Upper lobe of left lung (tissue), 4 donors: ENCODE results near the gene BRPF3.

Source experiments
- POLR2AphosphoS5 ChIP-seq, 2 donors: sonication (generic); formaldehyde crosslinking; IDR thresholded peaks; one replicate each; pipeline ENCODE4 v1.5.1; 2017; ENCODE audit warnings: antibody characterized with exemption in 2 of 2
- TF ChIP-seq, protein P1 (sequence below), 6 experiments: fragments of 450-650 bp in 4 of 6; fragments of 200-600 bp in 2 of 6; sonication (generic) in 2 of 6; IDR thresholded peaks; one replicate each; pipeline ENCODE4 v1.5.1; 2016 to 2019; ENCODE audit warnings: antibody characterized with exemption in 6 of 6

DNA sequence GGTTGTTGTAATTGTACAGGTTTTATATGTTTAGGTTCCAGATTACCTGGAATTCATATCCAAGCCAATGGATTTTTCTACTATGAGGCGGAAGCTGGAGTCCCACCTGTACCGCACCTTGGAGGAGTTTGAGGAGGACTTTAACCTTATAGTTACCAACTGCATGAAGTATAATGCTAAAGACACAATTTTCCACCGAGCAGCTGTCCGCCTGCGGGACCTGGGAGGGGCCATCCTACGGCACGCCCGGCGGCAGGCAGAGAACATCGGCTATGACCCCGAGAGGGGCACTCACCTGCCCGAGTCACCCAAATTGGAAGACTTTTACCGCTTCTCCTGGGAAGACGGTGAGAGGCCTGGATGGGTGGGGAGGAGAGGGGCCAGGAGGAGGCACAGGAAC lies 13.6 kb downstream of the BRPF3 start:
- TF ChIP-seq, protein P1, sequence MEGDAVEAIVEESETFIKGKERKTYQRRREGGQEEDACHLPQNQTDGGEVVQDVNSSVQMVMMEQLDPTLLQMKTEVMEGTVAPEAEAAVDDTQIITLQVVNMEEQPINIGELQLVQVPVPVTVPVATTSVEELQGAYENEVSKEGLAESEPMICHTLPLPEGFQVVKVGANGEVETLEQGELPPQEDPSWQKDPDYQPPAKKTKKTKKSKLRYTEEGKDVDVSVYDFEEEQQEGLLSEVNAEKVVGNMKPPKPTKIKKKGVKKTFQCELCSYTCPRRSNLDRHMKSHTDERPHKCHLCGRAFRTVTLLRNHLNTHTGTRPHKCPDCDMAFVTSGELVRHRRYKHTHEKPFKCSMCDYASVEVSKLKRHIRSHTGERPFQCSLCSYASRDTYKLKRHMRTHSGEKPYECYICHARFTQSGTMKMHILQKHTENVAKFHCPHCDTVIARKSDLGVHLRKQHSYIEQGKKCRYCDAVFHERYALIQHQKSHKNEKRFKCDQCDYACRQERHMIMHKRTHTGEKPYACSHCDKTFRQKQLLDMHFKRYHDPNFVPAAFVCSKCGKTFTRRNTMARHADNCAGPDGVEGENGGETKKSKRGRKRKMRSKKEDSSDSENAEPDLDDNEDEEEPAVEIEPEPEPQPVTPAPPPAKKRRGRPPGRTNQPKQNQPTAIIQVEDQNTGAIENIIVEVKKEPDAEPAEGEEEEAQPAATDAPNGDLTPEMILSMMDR (IDR thresholded peaks at IDR 0.05), result no peak
- no peak for TF ChIP-seq POLR2AphosphoS5 (IDR thresholded peaks at IDR 0.05)
